Mesenteric fat pad (tissue), 1 donor: ENCODE data around the gene CPSF2. TPM values are rescaled to one million over a fixed set of nuclear protein-coding genes. Genes with fewer than 3 reads are reported as not detected.

Experiments
- DNase-seq: peaks from one replicate; pipeline ENCODE4 v3.0.0-alpha.2; 2020; ENCODE audit warnings: low spot score
- long read RNA-seq: library from polyadenylated mRNA; unstranded; transcript quantifications from one replicate; pipeline ENCODE4 v2.0.0, GENCODE V29; 2020
- total RNA-seq: library from RNA; stranded (reverse); fragmentation: NEBNext Ultra II Directional; extraction: Animal tissue kit (Norgen Biotek cat#: 25700); gene quantifications from one replicate; pipeline ENCODE4 v1.2.1, GENCODE V29; 2021
- donor health status: DM: yes; HTN: yes; CAD: no.

Gene CPSF2
- total RNA-seq = 45.3 TPM
- long read RNA-seq, partial matches to known transcripts = 29 of 31 reads
- long read RNA-seq, other reads (novel, unspliced or antisense) = 2 of 31 reads

- peak; percentile 93 for DNase-seq
Measured at GRCh38 chr14:92121670-92122350, at the start of gene CPSF2, which contains the start of gene NDUFB1. Gene CPSF2 (plus strand): TSS chr14:92121969. CDS start chr14:92130985, 9,016 bp downstream. Gene NDUFB1 (minus strand): TSS chr14:92121706. CDS start chr14:92117637, 4,069 bp downstream.

- no peak for DNase-seq
Measured at GRCh38 chr14:92074555-92074954, 47.2 kb upstream of the CPSF2 start.

- DNase-seq = no peak
Measured at GRCh38 chr14:92088494-92088893, 33.3 kb upstream of the CPSF2 start.

GRCh38 chr14:92093320-92093719 is 28.4 kb upstream of the CPSF2 start:
- DNase-seq = no peak

GRCh38 chr14:92099802-92100201 is 22.0 kb upstream of the CPSF2 start:
- no peak for DNase-seq

GRCh38 chr14:92103363-92103989 is 18.3 kb upstream of the CPSF2 start:
- no peak for DNase-seq

- DNase-seq = no peak
Measured at GRCh38 chr14:92105073-92105892, 16.5 kb upstream of the CPSF2 start.

GRCh38 chr14:92105893-92106142 is 16.0 kb upstream of the CPSF2 start:
- no peak for DNase-seq

GRCh38 chr14:92106143-92106926 is 15.4 kb upstream of the CPSF2 start, which contains the start of gene ATXN3:
Gene ATXN3 (minus strand): TSS chr14:92106582. CDS start chr14:92106552, 30 bp downstream.
- peak; percentile 95 for DNase-seq

GRCh38 chr14:92108345-92109254 is 13.2 kb upstream of the CPSF2 start:
- DNase-seq = no peak

GRCh38 chr14:92109490-92109889 is 12.3 kb upstream of the CPSF2 start:
- no peak for DNase-seq

GRCh38 chr14:92121207-92121669 is 531 bp upstream of the CPSF2 start:
- DNase-seq = no peak

GRCh38 chr14:92122351-92122677 is 545 bp downstream of the CPSF2 start:
- no peak for DNase-seq

- DNase-seq = no peak
Measured at GRCh38 chr14:92122761-92123160, 992 bp downstream of the CPSF2 start.

GRCh38 chr14:92134456-92134855 is 12.7 kb downstream of the CPSF2 start:
- no peak for DNase-seq

- DNase-seq = no peak
Measured at GRCh38 chr14:92135269-92135668, 13.5 kb downstream of the CPSF2 start.

GRCh38 chr14:92143309-92143708 is 21.5 kb downstream of the CPSF2 start:
- no peak for DNase-seq

GRCh38 chr14:92143962-92144361 is 22.2 kb downstream of the CPSF2 start:
- DNase-seq = no peak

GRCh38 chr14:92144708-92145107 is 22.9 kb downstream of the CPSF2 start:
- no peak for DNase-seq

- DNase-seq = no peak
Measured at GRCh38 chr14:92153581-92153980, 31.8 kb downstream of the CPSF2 start.
